ENCODE results near the gene RNASE2.
"Not testable (repeated sequence)": the region's sequence is repeated elsewhere in the genome, so short reads cannot be mapped to it uniquely, and the experiment has no call there.

The RNASE2 gene

DNA sequence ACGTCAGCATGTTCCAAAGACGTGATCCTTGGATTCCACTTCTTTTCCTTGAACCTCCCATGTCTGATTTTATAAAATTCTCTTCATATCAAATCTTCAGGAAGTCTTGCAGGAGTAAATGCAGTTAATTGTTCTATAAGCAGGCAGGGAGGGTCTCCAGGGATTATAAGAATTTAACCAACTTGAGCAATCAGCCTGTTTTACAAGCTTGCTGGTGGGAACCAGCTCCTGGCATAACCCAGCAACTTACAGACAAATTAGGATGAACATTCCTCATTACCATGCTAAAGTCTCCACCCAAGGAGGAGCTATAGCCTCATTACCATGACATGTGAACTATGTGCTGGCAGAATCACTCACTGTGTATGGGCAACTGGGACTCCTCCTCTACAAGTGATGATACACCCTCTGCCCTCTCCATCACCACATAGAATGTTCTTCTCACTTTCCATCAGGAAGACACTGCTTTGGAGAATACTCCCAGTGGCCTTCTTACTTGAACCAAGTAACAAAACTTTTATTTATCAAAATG lies 31.5 kb upstream of the RNASE2 start:
- not testable (repeated sequence) for H3K4ac ChIP-seq (ENCODE audit: low read depth, low read length); H4K5ac ChIP-seq (ENCODE audit: low read length); H3K79me2 ChIP-seq (ENCODE audit: control insufficient read depth, insufficient read depth, low read length); H2BK15ac ChIP-seq (replicated peaks; ENCODE audit: low read depth); H3K4me2 ChIP-seq (ENCODE audit: low read length); H3K79me1 ChIP-seq (ENCODE audit: low read length); H2BK5ac ChIP-seq (ENCODE audit: low read length); H3K9ac ChIP-seq (ENCODE audit: low read length); H3K56ac ChIP-seq (ENCODE audit: low read length); H3K23ac ChIP-seq (ENCODE audit: low read length); H4K8ac ChIP-seq (ENCODE audit: low read depth, low read length); H2AK5ac ChIP-seq (ENCODE audit: low read length); H3K36me3 ChIP-seq (ENCODE audit: control insufficient read depth, insufficient read depth, low read length); DNase-seq; H3K27ac ChIP-seq (ENCODE audit: low read depth, low read length); H2BK120ac ChIP-seq (ENCODE audit: low read depth, low read length); H3K4me1 ChIP-seq (ENCODE audit: control insufficient read depth, low read depth, low read length); H3K27me3 ChIP-seq (ENCODE audit: insufficient read depth, low read length, poor library complexity); H3K4me3 ChIP-seq (ENCODE audit: low read length); H3K18ac ChIP-seq (ENCODE audit: low read length)
- no CpG with 5 or more reads among the region's 2 CpGs for WGBS (ENCODE audit: extremely low coverage, insufficient coverage, low lambda C conversion rate)

DNA sequence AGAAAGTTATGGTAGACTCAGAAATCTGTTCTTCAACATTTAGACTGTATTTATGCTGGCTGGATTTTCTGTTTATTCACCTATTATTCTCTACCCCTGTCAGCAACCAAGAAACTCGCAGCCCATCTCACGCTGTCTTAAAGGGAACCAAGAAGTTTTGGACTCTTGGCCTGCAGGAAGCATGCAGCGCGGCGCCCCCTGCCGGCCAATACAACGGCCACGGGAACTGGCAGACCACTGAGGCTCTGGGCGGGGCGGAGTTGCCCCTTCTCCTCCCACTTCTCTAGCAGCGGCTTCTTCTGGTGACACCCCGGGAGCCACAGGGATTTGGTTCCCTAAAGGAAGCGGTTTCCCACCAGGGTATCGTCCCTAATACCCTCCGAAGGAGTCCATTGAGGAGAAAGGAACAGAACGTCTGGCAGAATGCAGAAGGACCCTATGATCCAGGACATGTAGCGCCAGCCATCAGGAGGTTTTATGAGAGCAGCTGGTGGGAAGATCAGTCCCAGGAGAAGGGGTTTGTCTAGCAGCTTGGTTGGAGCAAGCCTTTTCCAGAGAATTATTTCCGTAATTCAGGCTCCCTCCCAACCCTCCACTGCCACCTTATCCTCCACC lies 21.0 kb upstream of the RNASE2 start:
- H3K4me3 ChIP-seq (ENCODE audit: low read length) = no peak overlapping the region
- no peak overlapping the region for H3K56ac ChIP-seq (ENCODE audit: low read length)
- no peak overlapping the region for H4K5ac ChIP-seq (ENCODE audit: low read length)
- H3K9ac ChIP-seq (ENCODE audit: low read length) = no peak overlapping the region
- no peak overlapping the region for H2BK5ac ChIP-seq (ENCODE audit: low read length)
- no peak overlapping the region for H3K27ac ChIP-seq (ENCODE audit: low read depth, low read length)
- no peaks in the 10 kb centered on the region for H3K79me2 ChIP-seq (ENCODE audit: control insufficient read depth, insufficient read depth, low read length)
- H3K18ac ChIP-seq (ENCODE audit: low read length) = no peak overlapping the region
- no peak overlapping the region for H2BK15ac ChIP-seq (replicated peaks; ENCODE audit: low read depth)
- H3K4me1 ChIP-seq (ENCODE audit: control insufficient read depth, low read depth, low read length) = no peaks in the 10 kb centered on the region
- H3K4me2 ChIP-seq (ENCODE audit: low read length) = no peak overlapping the region
- no peaks in the 10 kb centered on the region for H3K27me3 ChIP-seq (ENCODE audit: insufficient read depth, low read length, poor library complexity)
- no peaks in the 10 kb centered on the region for H3K36me3 ChIP-seq (ENCODE audit: control insufficient read depth, insufficient read depth, low read length)
- H2AK5ac ChIP-seq (ENCODE audit: low read length) = no peak overlapping the region
- no peak overlapping the region for H3K4ac ChIP-seq (ENCODE audit: low read depth, low read length)
- no peak overlapping the region for H3K23ac ChIP-seq (ENCODE audit: low read length)
- no peak overlapping the region for H4K8ac ChIP-seq (ENCODE audit: low read depth, low read length)
- DNase-seq = peak; percentile 78
- no CpG with 5 or more reads among the region's 18 CpGs for WGBS (ENCODE audit: extremely low coverage, insufficient coverage, low lambda C conversion rate)
- H2BK120ac ChIP-seq (ENCODE audit: low read depth, low read length) = no peak overlapping the region
- H3K79me1 ChIP-seq (ENCODE audit: low read length) = no peaks in the 10 kb centered on the region

DNA sequence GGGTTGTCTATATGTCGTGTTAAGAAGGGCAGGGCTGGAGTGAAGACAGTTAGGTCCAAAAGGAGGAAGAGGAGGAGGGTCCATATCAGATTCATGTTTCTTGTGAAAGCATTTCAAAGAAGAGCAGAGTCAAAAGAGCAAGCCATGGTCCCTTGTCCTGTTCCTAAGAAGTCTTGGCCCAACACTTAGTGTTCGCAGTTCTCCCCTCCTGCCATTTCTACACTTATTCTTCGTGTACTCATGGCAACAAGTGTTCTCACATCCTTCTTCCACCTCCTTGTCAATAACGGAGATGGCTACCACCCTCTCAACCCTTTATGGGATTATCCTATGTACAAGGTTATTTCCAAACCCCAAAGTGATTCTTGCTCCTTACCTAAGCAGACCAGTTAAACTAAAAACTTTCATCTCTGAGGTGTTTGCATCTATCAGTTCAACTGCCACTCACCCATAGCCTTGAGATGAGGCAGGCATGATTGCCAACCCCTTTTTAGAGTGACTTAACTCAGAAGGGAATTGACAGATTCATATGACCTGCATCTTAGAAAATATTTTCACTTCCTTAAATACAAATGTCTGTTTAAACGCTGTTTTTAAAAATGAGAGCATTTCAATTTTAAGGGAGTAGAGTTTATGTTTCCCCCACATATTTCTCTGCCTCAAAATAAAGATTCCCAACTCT lies 19.8 kb upstream of the RNASE2 start:
- no peak overlapping the region for H3K23ac ChIP-seq (ENCODE audit: low read length)

DNA sequence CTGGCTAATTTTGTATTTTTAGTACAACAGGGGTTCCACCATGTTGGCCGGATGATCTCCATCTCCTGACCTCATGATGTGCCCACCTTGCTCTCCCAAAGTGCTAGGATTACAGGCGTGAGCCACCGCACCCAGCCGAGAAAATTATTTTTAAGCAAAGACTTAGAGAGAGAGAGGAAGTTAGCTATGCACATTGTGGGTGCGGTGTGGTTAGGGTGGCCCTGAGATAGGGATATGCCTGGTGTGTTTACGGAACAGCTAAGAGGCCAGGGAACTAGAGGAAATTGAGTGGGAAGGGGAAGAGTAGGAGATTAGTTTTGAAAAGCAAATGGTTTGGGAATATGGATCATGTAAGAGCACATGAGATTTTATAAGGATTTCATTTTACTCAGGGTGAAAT lies 10.1 kb upstream of the RNASE2 start:
- not testable (repeated sequence) for H3K56ac ChIP-seq (ENCODE audit: low read length); H3K23ac ChIP-seq (ENCODE audit: low read length); DNase-seq; H3K18ac ChIP-seq (ENCODE audit: low read length); H3K4me2 ChIP-seq (ENCODE audit: low read length); H3K9ac ChIP-seq (ENCODE audit: low read length); H2BK5ac ChIP-seq (ENCODE audit: low read length); H3K27ac ChIP-seq (ENCODE audit: low read depth, low read length); H2BK120ac ChIP-seq (ENCODE audit: low read depth, low read length); H3K4me3 ChIP-seq (ENCODE audit: low read length); H2AK5ac ChIP-seq (ENCODE audit: low read length); H3K79me1 ChIP-seq (ENCODE audit: low read length); H4K8ac ChIP-seq (ENCODE audit: low read depth, low read length); H3K36me3 ChIP-seq (ENCODE audit: control insufficient read depth, insufficient read depth, low read length); H3K27me3 ChIP-seq (ENCODE audit: insufficient read depth, low read length, poor library complexity); H4K5ac ChIP-seq (ENCODE audit: low read length); H2BK15ac ChIP-seq (replicated peaks; ENCODE audit: low read depth); H3K4me1 ChIP-seq (ENCODE audit: control insufficient read depth, low read depth, low read length); H3K4ac ChIP-seq (ENCODE audit: low read depth, low read length); H3K79me2 ChIP-seq (ENCODE audit: control insufficient read depth, insufficient read depth, low read length)
- WGBS (ENCODE audit: extremely low coverage, insufficient coverage, low lambda C conversion rate) = no CpG with 5 or more reads among the region's 6 CpGs

More for the DNA sequence above, 19.8 kb upstream of the RNASE2 start:
- H2BK120ac ChIP-seq (ENCODE audit: low read depth, low read length) = no peak overlapping the region
- no peak overlapping the region for H2BK15ac ChIP-seq (replicated peaks; ENCODE audit: low read depth)
- no peaks in the 10 kb centered on the region for H3K36me3 ChIP-seq (ENCODE audit: control insufficient read depth, insufficient read depth, low read length)
- no peak overlapping the region for H3K9ac ChIP-seq (ENCODE audit: low read length)
- H3K27me3 ChIP-seq (ENCODE audit: insufficient read depth, low read length, poor library complexity) = no peaks in the 10 kb centered on the region
- no peak overlapping the region for H3K4me2 ChIP-seq (ENCODE audit: low read length)
- H2AK5ac ChIP-seq (ENCODE audit: low read length) = no peak overlapping the region
- no peak overlapping the region for H3K27ac ChIP-seq (ENCODE audit: low read depth, low read length)
- no peaks in the 10 kb centered on the region for H3K79me2 ChIP-seq (ENCODE audit: control insufficient read depth, insufficient read depth, low read length)
- no peaks in the 10 kb centered on the region for H3K79me1 ChIP-seq (ENCODE audit: low read length)
- no peak for DNase-seq
- no CpG with 5 or more reads among the region's 5 CpGs for WGBS (ENCODE audit: extremely low coverage, insufficient coverage, low lambda C conversion rate)
- no peak overlapping the region for H3K56ac ChIP-seq (ENCODE audit: low read length)
- H3K4me3 ChIP-seq (ENCODE audit: low read length) = no peak overlapping the region
- no peaks in the 10 kb centered on the region for H3K4me1 ChIP-seq (ENCODE audit: control insufficient read depth, low read depth, low read length)
- no peak overlapping the region for H3K4ac ChIP-seq (ENCODE audit: low read depth, low read length)
- no peak overlapping the region for H4K8ac ChIP-seq (ENCODE audit: low read depth, low read length)
- H2BK5ac ChIP-seq (ENCODE audit: low read length) = no peak overlapping the region
- no peak overlapping the region for H4K5ac ChIP-seq (ENCODE audit: low read length)
- H3K18ac ChIP-seq (ENCODE audit: low read length) = no peak overlapping the region

DNA sequence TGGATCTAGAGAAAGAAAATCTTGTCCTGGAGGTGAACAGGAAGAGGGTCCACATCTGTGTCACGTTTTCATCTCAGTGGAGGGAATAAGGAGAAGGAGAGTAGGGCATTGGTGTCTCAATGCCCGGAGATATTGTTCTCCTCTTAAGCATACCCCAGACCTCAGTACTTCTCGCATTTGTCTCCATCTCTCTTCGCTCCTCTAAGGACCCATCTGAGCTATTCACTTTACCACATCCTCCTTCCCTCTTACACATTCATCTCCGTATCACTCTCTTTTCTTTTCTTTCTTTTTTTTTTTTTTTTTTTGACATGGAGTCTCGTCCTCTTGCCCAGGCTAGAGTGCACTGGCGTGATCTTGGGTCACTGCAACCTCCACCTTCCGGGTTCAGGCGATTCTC lies 8.6 kb upstream of the RNASE2 start:
- H3K27ac ChIP-seq (ENCODE audit: low read depth, low read length); H2BK120ac ChIP-seq (ENCODE audit: low read depth, low read length); H3K9ac ChIP-seq (ENCODE audit: low read length); H3K4me3 ChIP-seq (ENCODE audit: low read length); H3K79me2 ChIP-seq (ENCODE audit: control insufficient read depth, insufficient read depth, low read length); H4K8ac ChIP-seq (ENCODE audit: low read depth, low read length); H3K36me3 ChIP-seq (ENCODE audit: control insufficient read depth, insufficient read depth, low read length); H3K4me1 ChIP-seq (ENCODE audit: control insufficient read depth, low read depth, low read length); H4K5ac ChIP-seq (ENCODE audit: low read length); DNase-seq; H3K27me3 ChIP-seq (ENCODE audit: insufficient read depth, low read length, poor library complexity); H3K4me2 ChIP-seq (ENCODE audit: low read length); H3K79me1 ChIP-seq (ENCODE audit: low read length); H3K4ac ChIP-seq (ENCODE audit: low read depth, low read length); H2BK5ac ChIP-seq (ENCODE audit: low read length); H3K18ac ChIP-seq (ENCODE audit: low read length); H2BK15ac ChIP-seq (replicated peaks; ENCODE audit: low read depth); H2AK5ac ChIP-seq (ENCODE audit: low read length); H3K23ac ChIP-seq (ENCODE audit: low read length); H3K56ac ChIP-seq (ENCODE audit: low read length): not testable (repeated sequence)
- no CpG with 5 or more reads among the region's 9 CpGs for WGBS (ENCODE audit: extremely low coverage, insufficient coverage, low lambda C conversion rate)

DNA sequence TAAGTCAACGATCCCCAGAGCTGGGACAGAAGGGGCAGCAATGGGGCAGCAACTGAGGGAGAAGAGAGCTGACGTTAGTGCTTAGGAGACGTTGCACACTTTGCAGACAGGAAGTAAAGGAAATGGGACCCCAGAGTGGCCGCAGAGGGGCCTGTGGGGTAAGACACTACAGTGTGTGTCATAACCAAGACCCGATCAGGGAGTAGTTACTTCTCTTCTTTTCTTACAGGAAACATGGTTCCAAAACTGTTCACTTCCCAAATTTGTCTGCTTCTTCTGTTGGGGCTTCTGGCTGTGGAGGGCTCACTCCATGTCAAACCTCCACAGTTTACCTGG lies 219 bp downstream of the RNASE2 start:
- H3K4me3 ChIP-seq (ENCODE audit: low read length); H3K4ac ChIP-seq (ENCODE audit: low read depth, low read length); H3K27ac ChIP-seq (ENCODE audit: low read depth, low read length); H2BK15ac ChIP-seq (replicated peaks; ENCODE audit: low read depth); H2AK5ac ChIP-seq (ENCODE audit: low read length); H4K5ac ChIP-seq (ENCODE audit: low read length); H4K8ac ChIP-seq (ENCODE audit: low read depth, low read length); H3K18ac ChIP-seq (ENCODE audit: low read length); H3K27me3 ChIP-seq (ENCODE audit: insufficient read depth, low read length, poor library complexity); H3K56ac ChIP-seq (ENCODE audit: low read length); H3K9ac ChIP-seq (ENCODE audit: low read length); H2BK120ac ChIP-seq (ENCODE audit: low read depth, low read length); H3K79me2 ChIP-seq (ENCODE audit: control insufficient read depth, insufficient read depth, low read length); DNase-seq; H3K23ac ChIP-seq (ENCODE audit: low read length); H3K4me2 ChIP-seq (ENCODE audit: low read length); H3K36me3 ChIP-seq (ENCODE audit: control insufficient read depth, insufficient read depth, low read length); H3K79me1 ChIP-seq (ENCODE audit: low read length); H3K4me1 ChIP-seq (ENCODE audit: control insufficient read depth, low read depth, low read length); H2BK5ac ChIP-seq (ENCODE audit: low read length): not testable (repeated sequence)
- WGBS (ENCODE audit: extremely low coverage, insufficient coverage, low lambda C conversion rate) = no CpG with 5 or more reads among the region's 5 CpGs

Measured in mesendoderm (in vitro differentiated cells).